GM18907 (cell line): Measurements from ENCODE around the gene SIAE.

Experiments
- ATAC-seq: cut with Tn5 transposase; IDR thresholded peaks from one replicate; pipeline ENCODE4 v1.9.1; 2021; ENCODE audit warnings: mild to moderate bottlenecking, moderate library complexity; ENCODE audit not compliant: unreplicated experiment

Gene SIAE

GRCh38 chr11:124667601-124668000 is 5.9 kb downstream of the SIAE start:
- ATAC-seq, result no peak

DNA sequence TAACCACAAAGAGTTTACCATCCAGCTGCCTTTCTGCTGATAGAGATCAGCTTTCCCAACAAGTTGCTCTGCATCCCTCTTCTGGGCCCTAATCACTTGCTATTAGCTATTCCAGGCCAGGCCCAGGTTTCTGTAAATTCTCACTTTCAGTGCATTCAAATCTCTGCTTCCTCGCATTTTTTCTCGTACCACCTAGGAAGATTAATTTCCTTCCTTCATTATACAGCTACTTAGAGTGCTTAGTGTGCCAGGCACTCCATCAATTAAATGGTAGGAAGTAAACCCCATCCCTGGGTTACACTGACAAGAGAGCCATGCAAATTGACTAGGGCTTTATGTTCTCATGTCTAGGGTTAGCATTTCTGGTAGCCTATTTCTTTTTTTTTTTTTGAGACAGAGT is 9.7 kb downstream of the SIAE start:
- no peak for ATAC-seq

DNA sequence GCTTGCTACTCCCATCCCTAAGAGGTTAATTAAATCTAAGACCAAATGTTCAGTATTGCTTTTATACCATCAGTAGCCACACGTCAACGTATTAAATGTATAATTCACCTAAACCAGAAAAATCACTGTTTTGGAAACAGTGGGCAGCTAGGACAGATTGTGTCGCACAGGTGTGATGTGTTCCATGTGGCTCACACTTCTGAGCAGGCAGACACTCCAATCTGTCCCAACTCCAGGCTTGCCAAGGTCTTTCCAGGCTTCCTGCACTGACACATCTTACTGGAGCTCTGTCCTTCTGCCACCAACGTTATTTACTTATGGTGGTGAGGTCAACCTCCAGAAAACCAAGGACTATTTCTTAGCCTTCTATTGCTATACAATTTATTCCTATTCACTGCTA is 11.4 kb downstream of the SIAE start:
- no peak for ATAC-seq

DNA sequence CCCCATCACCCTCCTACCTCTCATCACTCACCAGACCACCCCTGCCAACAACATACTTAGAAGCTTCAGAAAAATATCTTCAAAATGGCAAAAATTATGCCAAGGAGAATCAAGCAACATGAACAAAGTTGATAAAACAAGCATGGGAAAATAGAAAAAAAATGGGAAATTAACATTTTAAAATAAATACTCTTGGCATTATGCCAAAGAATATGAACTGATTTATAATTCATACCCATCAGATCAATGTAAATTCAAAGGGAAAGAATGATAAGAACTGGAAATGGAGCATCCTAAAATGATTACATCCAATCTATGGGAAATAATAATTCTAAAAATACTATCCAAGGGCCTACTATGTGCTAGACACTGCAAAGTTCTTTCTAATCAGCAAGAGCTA is 12.0 kb downstream of the SIAE start:
- ATAC-seq, result no peak

- no peak for ATAC-seq
These were observed 14.6 kb downstream of the SIAE start for GRCh38 chr11:124658986-124659385.

DNA sequence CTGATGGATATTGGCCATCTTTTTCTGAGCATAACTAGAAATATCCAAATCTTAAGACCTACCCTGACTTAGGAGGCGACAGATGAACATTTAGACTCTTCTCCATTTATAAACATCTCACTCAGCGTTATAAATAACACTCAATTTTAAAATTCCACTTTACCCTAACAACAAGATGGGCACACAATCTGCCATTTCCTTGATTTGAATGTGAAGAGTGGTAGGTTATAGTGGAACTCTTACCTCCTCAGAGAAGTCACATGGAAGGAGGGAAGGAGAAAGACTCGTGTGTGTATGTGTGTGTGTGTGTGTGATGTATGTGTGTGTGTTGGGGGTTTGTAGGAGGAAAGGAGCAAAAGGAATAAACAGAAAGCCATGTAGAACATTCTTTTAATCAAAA is 15.0 kb downstream of the SIAE start:
- ATAC-seq, result no peak

- ATAC-seq, result no peak
These were observed 15.6 kb downstream of the SIAE start for GRCh38 chr11:124657904-124658303.

DNA sequence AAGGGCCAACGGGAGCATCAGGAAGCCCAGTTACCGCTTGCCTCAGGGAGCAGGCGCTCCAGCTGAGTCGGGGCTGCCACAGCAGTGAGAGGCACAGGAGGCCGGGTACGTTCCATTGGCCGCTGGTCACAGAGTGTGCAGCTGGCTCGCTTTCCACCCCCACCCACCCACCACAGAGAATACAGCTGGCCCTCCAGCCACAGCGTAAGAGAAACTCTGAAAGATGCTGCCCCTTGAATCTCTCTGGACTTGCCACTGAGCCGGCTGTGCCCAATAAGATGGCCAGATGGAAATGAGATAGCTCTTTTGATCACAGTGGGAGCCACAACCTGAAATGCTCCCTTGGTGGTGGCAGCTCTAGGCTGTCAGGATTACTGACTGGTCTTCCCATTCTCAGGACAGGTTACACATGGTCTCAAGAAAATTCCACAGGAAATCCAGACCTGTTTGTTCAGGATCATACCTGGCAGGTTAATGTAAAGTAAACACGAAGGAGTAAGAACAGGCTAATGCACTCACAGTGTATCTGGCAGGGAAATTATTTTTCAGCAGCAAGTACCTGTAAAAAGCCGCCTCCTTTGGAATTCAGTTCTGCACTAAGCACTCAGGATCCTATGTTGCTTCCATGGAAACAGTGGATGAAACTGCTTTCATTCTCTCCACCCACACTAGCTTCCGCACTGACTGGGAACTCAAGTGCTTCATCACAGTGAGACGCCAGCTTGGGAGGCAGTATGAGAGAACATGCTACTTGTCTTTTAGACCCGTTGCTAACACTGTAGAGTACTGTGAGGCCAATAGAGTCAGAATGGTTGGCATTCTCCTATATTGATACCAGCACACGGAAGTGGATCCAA is 16.5 kb downstream of the SIAE start:
- ATAC-seq, result no peak

- ATAC-seq, result no peak
These were observed 24.9 kb downstream of the SIAE start for GRCh38 chr11:124648610-124649009.

GRCh38 chr11:124646148-124646547 is 27.4 kb downstream of the SIAE start:
- no peak for ATAC-seq

- peak; percentile 64 for ATAC-seq
These were observed 28.9 kb downstream of the SIAE start for GRCh38 chr11:124644426-124645280.

DNA sequence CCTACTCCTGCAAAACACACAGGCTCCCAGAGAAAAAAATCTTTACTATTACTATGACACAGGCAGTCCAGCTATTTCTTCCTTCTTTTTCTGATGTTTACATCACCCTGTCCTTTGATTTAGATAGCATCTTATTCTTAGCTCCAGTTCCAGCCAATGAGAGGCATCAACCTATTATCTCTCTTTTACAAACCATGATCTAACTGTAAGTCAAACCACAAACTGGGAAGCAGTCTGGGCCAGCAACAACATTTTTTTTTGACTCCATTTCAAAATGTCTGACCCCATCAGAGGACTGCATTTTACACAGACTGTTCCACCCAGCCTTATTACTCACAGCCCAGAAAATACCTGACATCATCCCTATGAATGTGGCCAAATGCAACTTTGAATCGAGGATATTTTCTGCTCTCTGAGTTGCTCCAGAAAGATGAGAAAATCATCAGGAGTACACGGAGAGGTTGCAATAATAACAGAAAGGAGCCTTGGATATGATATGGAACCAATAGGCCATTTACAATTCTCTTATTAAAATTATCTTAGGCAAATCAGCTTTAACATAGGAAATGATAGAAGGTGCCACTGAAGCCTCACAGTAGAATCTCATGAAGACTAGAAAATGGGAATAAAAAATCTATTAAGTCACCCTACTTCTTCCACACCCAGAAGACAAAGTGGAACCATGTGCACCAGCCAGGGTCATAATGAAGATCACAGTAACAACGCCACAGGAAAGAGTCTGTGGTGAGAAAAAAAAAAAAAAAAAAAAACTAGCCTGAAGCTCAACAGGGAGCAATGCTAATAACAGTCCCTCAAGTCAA is 29.7 kb downstream of the SIAE start:
- ATAC-seq, result no peak

- no peak for ATAC-seq
These were observed 30.4 kb downstream of the SIAE start for GRCh38 chr11:124643042-124643604.

- ATAC-seq, result no peak
These were observed 30.9 kb downstream of the SIAE start for GRCh38 chr11:124642628-124643027.

DNA sequence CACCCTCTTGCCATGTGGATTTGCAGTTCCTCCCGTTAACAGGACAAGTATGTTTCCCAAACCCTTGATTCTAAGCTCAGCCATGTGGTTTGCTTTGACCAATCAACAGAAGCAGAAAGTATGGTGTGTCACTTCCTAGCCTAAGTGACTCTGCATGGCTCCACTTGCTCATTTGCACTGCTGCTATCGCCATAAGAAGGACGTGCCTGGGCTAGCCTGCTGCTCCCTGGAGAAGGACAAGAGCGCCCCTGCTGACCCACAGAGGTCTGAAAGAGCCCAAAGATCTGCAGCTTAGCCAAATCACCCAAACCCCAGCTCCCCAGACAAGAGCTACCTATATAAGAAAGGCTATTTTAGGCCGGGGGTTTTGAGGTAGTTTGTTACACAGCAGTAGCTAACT is 32.9 kb downstream of the SIAE start:
- no peak for ATAC-seq

- no peak for ATAC-seq
These were observed 34.4 kb downstream of the SIAE start for GRCh38 chr11:124639186-124639585.

DNA sequence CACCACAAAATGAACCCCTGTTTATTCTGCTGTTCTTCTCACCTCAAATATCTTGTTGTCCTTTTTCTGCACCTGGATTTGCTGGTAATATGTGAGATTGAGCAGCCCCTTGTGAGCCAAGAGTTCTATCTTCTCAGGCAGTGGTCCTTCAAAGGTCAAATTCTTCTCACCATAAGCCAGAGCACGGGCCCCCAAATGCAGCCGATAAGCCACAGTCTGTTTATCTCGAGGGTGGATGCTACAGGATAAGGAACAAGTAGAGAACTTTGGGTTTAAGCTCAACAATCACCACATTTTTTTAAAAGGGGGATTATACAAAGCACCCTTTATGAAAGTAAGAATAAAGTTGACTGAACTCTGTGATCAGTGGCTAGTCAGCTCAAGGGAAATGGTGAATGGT is 35.0 kb downstream of the SIAE start:
- no peak for ATAC-seq

GRCh38 chr11:124635932-124636331 is 37.6 kb downstream of the SIAE start:
- no peak for ATAC-seq

DNA sequence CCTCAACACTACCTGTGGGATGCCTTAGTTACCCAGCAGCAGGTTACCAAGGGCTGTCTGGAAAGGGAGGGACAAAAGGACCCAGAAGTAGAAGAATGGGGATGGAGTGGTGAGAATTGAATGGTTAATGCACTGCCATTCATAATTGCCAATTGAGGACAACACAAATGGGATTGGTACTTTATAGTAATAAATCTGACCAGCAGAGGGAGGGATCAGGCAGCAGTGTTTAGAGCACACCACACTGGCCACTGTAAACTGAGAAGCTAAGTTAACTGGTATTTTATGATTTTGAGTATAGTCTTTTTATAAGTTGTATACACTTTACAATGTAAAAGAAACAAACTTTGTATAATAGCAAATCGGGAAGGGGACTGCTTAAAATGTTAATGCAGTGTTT is 40.2 kb downstream of the SIAE start:
- ATAC-seq, result no peak

DNA sequence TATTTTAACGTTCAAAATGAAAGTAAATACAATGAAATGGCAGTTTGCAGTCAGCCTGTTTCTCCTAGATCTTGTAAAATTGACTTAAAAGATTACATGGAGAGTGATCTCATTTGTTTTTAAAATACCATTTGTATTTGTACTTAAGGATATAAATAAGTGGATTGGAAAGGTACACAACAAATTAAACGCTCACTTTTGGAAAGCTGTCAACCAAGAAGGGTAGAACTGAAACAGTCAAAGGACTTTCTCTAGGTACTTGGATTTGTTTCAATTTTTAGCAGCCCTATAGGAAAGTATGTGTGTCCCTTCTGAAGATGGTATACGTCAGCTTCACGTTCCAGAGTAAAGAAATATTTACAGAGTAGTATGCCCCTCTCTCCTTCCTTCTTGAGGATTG is 43.6 kb downstream of the SIAE start:
- ATAC-seq, result no peak

GRCh38 chr11:124627546-124627945 is 46.0 kb downstream of the SIAE start:
- no peak for ATAC-seq
